HG03457 (cell line): ENCODE data around the gene PCMTD2.
"Not testable (repeated sequence)": the region's sequence is repeated elsewhere in the genome, so short reads cannot be mapped to it uniquely, and the experiment has no call there.

Source experiments
- ATAC-seq: cut with Tn5 transposase; IDR thresholded peaks from one replicate; pipeline ENCODE4 v1.9.1; 2021; ENCODE audit warnings: moderate number of reproducible peaks; ENCODE audit not compliant: unreplicated experiment

Gene PCMTD2

GRCh38 chr20:64223526-64224067 lies 32.0 kb upstream of the PCMTD2 start:
- no peak for ATAC-seq

- ATAC-seq, result no peak
Observed at GRCh38 chr20:64224351-64225170, 31.0 kb upstream of the PCMTD2 start.

- no peak for ATAC-seq
Observed at GRCh38 chr20:64225171-64225595, 30.4 kb upstream of the PCMTD2 start.

GRCh38 chr20:64225828-64226598 lies 29.5 kb upstream of the PCMTD2 start:
- no peak for ATAC-seq

GRCh38 chr20:64226686-64227580 lies 28.6 kb upstream of the PCMTD2 start:
- ATAC-seq, result no peak

- ATAC-seq, result no peak
Observed at GRCh38 chr20:64228086-64228653, 27.4 kb upstream of the PCMTD2 start.

- no peak for ATAC-seq
Observed at GRCh38 chr20:64228751-64229506, 26.6 kb upstream of the PCMTD2 start.

- ATAC-seq, result no peak
Observed at GRCh38 chr20:64229507-64230061, 26.0 kb upstream of the PCMTD2 start.

GRCh38 chr20:64230461-64231145 lies 24.9 kb upstream of the PCMTD2 start:
- no peak for ATAC-seq

- no peak for ATAC-seq
Observed at GRCh38 chr20:64231621-64232550, 23.7 kb upstream of the PCMTD2 start.

- no peak for ATAC-seq
Observed at GRCh38 chr20:64232794-64233193, 22.8 kb upstream of the PCMTD2 start.

- ATAC-seq, result no peak
Observed at GRCh38 chr20:64233725-64234124, 21.8 kb upstream of the PCMTD2 start.

GRCh38 chr20:64234291-64234791 lies 21.2 kb upstream of the PCMTD2 start:
- no peak for ATAC-seq

- ATAC-seq, result not testable (repeated sequence)
Observed at GRCh38 chr20:64234921-64235565, 20.5 kb upstream of the PCMTD2 start.

- ATAC-seq, result no peak
Observed at GRCh38 chr20:64236137-64237088, 19.1 kb upstream of the PCMTD2 start.

- ATAC-seq, result no peak
Observed at GRCh38 chr20:64237316-64237715, 18.2 kb upstream of the PCMTD2 start.
